ENCODE measurements around the gene NTMT1.

NTMT1 gene

GRCh38 chr9:129597355-129598088 is 28.4 kb upstream of the NTMT1 start:
- peak; percentile 76 for DNase-seq (ENCODE audit: low spot score)

GRCh38 chr9:129598089-129598596 is 27.8 kb upstream of the NTMT1 start:
- no peak for DNase-seq (ENCODE audit: low spot score)

DNA sequence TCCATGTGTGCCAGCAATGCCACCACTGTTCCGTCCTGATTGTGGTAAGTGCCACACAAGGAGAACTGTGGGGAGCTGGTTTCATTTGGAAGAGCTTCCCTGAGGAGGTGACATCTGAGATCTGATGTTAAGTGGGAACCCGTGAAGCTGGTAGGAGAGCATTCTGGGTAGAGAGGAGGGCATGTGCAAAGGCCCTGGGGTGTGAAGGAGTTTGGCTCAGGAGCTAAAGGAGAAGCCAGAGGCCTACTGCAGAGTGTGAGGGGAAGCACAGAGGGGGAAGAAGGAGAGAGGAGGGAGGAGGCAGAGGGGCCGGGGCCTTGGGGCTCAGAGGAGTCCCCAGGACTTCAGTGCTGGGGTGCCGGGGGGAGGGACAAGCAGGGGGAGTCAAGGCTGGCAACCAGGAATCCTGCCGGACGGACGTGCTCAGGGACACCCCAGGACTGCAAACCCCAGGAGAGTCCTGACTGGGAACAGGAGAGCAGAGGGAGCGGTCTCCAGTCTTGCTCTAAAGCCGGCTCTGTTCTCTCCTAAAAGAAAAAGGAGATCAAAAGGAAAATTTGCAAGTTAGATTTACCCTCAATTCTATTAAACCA is 24.8 kb upstream of the NTMT1 start:
- DNase-seq (ENCODE audit: low spot score) = no peak

DNA sequence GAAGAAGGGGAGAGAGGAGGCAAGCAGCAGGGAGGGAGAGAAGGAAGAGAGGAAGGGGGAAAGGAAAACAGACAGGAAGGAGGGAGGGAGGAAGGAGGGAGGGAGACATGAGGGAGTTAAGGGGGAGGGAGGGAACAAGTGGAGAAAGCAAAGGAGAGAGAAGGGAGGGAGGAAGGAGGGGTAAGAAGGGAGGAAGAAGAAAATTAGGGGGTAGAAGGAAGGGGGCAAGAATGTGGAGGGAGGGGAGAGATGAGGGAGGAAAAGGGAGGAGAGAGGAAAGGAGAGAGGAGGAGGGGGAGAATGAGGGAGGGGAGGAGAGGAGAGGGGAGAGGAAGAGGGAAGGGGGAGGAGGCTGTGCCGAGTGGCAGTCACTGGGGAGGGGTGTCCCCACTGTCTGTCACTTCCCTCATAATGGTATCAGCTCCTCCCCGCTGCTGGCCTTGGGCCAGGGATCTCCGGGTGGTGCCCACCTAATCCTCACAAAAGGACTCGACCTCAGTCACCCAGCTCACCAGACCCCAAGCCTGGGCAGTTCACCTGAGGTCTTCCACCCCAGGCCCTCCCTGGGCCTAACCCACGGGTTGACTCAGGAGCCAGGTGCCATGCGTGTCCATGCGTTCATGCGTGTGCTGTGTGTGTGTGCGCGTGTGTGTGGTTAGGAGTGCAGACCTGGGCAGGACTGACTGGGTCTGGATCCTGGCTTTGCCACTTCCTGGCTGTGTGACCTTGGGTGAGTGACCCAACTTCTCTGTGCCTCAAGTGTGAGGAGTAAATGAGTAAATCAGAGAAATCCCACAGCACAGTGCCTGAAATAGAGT is 23.2 kb upstream of the NTMT1 start:
- no peak for DNase-seq (ENCODE audit: low spot score)

GRCh38 chr9:129604056-129604765 is 21.8 kb upstream of the NTMT1 start:
- DNase-seq (ENCODE audit: low spot score) = no peak

- DNase-seq (ENCODE audit: low spot score) = no peak
Measured at GRCh38 chr9:129604766-129605163, 21.2 kb upstream of the NTMT1 start.

GRCh38 chr9:129606161-129607026 is 19.6 kb upstream of the NTMT1 start:
- DNase-seq (ENCODE audit: low spot score) = no peak

GRCh38 chr9:129607027-129607387 is 19.0 kb upstream of the NTMT1 start:
- DNase-seq (ENCODE audit: low spot score) = no peak

DNA sequence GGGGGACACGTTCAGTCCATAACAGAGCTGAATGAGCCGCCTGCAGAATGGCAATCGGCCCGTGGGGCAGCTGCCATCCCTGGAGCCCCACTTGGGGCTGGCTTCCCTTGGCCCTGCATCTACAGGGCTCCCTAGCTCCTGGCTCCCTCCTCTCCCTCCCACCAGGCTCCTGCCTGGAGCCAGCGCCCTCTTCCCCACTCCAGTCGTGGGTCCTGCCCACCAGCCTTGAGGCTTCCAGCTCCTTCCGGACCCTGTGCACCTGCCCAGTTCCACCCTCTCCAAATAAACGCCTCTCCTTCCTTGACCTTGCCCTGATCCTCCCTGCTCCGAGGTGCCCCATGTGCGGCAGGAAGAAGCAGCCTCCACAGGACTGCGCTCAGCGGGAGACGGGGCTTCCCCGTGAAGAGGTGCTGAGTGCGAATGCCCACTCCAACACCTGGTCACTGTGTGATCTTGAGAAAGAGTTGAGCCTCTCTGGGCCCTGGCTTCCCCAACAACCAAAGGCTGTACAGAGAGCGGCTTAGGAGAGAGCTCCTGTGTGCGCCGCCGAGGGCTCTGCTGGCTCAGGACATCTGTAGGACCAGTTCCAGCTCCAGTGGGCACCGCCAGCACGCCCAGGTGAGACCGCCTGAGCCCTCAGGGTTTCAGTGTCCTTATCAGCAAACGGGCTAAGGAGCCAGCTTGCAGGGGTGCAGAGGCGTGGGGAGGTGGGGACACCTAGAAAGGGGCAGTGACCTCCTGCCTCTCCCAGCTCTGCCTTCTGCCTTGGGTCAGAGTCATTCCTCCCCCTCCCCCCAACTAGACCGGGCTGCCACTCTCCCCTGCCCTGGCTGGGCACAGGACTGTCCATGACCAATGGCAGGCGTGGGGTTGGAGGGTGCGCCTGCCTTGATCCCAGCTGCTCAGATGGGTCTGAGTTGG is 17.1 kb upstream of the NTMT1 start:
- no peak for DNase-seq (ENCODE audit: low spot score)

DNA sequence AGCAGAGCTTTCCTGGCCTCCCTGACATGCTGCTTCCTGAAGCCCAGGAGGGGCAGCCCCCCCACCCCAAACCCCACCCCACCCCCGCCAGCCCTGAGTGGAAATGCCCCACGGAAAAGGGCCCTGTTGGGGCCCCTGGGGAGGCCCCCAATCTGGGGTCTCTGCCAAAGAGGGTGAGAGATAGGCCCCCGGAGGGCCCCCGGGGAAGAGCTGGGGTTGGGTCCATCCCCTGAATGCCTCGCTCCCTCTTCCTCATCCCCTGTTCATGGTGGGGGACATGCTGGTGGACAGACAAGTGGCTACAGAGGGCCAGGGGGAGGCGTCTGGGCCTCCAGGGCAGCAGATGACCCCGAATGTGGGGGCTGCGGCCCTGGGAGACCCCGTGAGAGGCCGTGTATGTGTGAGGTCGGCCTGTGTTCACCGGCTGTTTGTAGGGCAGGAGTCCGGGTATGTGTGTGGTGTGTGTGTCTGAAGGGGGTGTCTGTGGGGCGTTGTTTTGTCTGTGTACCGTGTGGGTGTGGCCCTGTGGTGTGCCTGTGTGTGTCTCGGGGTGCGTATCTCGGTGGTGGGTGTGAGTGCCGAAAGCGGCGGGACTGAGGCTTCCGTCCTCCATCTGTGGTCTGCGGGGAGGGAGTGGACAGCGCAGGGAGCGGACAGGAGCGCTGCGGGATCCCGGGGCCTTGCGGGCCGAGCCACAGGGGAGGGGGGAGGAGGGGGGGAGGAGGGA is 16.3 kb upstream of the NTMT1 start:
- peak; percentile 32 for DNase-seq (ENCODE audit: low spot score)

DNA sequence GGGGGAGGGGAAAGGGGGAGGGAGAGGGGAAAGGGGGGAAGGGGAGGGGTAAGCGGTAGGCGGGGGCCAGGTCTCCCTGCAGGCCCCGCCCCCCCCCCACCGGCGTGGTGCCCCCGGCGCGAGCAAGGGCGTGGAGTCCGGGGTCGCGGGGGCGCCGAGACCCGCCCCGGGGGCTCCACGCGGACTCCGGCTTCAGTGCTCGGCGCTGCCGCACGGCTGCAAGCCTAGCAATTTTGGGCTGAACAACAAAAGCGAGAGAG is 15.8 kb upstream of the NTMT1 start:
- no peak for DNase-seq (ENCODE audit: low spot score)

DNA sequence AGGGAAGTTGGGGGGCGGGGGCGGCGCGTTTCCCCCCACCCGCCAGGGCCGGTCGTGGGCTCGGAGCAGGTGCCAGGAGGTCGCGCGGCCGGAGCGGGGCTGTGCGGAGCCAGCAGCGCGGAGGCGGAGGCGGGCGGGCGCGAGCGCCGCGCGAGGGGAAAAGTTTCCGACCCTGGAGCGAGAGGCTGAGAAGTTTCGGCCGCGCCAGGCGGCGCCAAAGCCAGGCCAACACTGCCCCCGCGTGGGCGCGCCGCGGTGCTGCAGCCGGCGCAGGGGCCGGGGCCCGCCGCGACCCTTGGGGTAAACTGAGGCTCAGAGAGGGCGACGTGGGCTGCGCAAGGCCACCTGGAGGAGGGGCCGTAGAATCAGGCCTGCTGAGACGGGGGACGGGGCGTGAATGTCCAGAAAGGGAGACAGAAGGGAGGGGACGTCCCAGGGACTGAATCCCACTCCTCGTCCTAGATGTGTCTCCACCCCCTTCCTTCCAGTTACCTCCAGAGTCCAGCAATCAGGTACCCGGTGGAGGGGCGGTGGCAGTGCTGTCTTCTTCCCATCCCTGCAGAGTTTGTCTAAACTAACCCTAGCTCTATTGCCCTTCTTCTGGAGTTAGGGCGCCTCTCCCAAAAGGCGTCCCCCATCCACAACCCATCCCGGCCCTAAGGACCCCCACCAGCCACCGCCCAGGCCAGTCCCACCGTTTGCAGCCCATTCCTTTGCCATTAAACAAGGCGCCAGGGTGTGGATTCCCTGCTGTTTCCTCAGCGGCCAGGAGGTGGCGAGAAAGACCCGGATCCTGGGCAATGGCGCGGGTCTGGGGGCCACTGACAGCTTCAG is 15.3 kb upstream of the NTMT1 start:
- DNase-seq (ENCODE audit: low spot score) = peak; percentile 70

DNA sequence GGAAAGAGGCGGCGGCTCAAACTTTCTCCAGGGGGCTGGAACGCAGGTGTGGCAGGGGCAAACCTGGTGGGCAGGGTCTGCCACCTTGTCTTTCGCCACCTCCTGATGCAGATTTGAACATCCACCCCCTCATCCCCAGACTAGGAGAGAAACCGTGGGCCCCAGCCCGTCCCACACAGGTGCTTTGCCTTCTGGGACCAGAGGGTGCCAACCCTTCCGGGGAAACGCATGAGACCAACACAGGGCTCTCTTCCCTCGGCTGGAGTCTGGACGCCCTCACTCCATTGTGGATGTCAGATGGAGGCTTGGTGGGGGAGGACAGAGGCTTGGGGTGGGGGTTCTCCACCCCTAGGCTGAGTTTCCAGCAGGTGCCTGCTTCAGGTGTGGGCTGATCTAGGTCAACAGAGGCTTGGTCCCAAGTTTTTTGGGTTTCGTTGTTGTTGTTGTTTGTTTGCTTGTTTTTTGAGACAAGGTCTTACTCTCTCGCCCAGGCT is 14.6 kb upstream of the NTMT1 start:
- DNase-seq (ENCODE audit: low spot score) = no peak

DNA sequence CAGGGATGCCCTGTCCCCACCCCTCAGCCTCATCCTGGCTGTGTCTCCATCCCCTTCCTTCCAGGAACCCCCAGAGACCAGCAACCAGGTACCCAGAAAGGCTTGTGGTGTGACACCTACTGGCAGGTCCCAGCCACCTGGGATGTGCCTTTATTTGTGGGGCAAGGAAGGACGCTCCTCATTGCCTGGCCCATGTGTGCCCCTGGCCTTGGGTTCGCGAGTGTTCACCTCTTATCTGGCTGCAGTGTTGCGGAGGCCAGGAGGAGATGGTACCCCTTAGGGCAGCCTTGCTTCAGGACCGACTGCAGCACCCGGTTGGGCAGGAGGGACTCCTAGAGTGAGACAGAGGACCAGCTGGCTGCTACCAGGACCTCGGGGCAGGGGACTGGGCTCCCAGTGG is 13.8 kb upstream of the NTMT1 start:
- DNase-seq (ENCODE audit: low spot score) = no peak

- DNase-seq (ENCODE audit: low spot score) = no peak
Measured at GRCh38 chr9:129612815-129613519, 13.0 kb upstream of the NTMT1 start.

- DNase-seq (ENCODE audit: low spot score) = peak; percentile 59
Measured at GRCh38 chr9:129613520-129614175, 12.3 kb upstream of the NTMT1 start.

GRCh38 chr9:129614932-129615331 is 11.0 kb upstream of the NTMT1 start:
- DNase-seq (ENCODE audit: low spot score) = no peak

Measured in kidney tubule cell (primary cell).